Measurements from ENCODE around the gene RARS1.
"Not testable (repeated sequence)": the region's sequence is repeated elsewhere in the genome, so short reads cannot be mapped to it uniquely, and the experiment has no call there.

Gene RARS1

GRCh38 chr5:168481330-168481788 lies 4.9 kb upstream of the RARS1 start:
- no peak for DNase-seq

- DNase-seq: no peak
Observed at GRCh38 chr5:168482361-168482760, 3.9 kb upstream of the RARS1 start.

- DNase-seq: no peak
Observed at GRCh38 chr5:168489059-168489458, 2.8 kb downstream of the RARS1 start.

- no peak for DNase-seq
Observed at GRCh38 chr5:168494057-168494555, 7.8 kb downstream of the RARS1 start.

GRCh38 chr5:168502563-168503237 lies 16.4 kb downstream of the RARS1 start:
- DNase-seq: no peak

- no peak for DNase-seq
Observed at GRCh38 chr5:168513861-168514428, 27.7 kb downstream of the RARS1 start.

- no peak for DNase-seq
Observed at GRCh38 chr5:168525856-168526255, 39.6 kb downstream of the RARS1 start.

GRCh38 chr5:168527756-168528295 lies 41.6 kb downstream of the RARS1 start:
- no peak for DNase-seq

- peak; percentile 16 for DNase-seq
Observed at GRCh38 chr5:168528521-168529373, 42.5 kb downstream of the RARS1 start, which contains the start of gene FBLL1. TSS of gene FBLL1 (plus strand) at chr5:168529305. CDS start at chr5:168529505, 200 bp downstream.

- no peak for DNase-seq
Observed at GRCh38 chr5:168529374-168530234, 43.3 kb downstream of the RARS1 start.

GRCh38 chr5:168530621-168531150 lies 44.4 kb downstream of the RARS1 start:
- no peak for DNase-seq

- no peak for DNase-seq
Observed at GRCh38 chr5:168531191-168531590, 44.9 kb downstream of the RARS1 start.

GRCh38 chr5:168531987-168532864 lies 46.0 kb downstream of the RARS1 start:
- peak; percentile 83 for DNase-seq

- not testable (repeated sequence) for DNase-seq
Observed at GRCh38 chr5:168534351-168534750, 48.1 kb downstream of the RARS1 start.

GRCh38 chr5:168537176-168537575 lies 50.9 kb downstream of the RARS1 start:
- no peak for DNase-seq

- DNase-seq: no peak
Observed at GRCh38 chr5:168549554-168549953, 63.3 kb downstream of the RARS1 start.

- no peak for DNase-seq
Observed at GRCh38 chr5:168550656-168551055, 64.4 kb downstream of the RARS1 start.

GRCh38 chr5:168552146-168552545 lies 65.9 kb downstream of the RARS1 start:
- DNase-seq: no peak

- DNase-seq: no peak
Observed at GRCh38 chr5:168553377-168554130, 67.3 kb downstream of the RARS1 start.

GRCh38 chr5:168557389-168557788 lies 71.1 kb downstream of the RARS1 start:
- DNase-seq: no peak

Measured in NCI-H524 treated with DMSO at 0.1 percent for 48 hours (cell line).